ENCODE measurements around the gene RAB36.

RAB36 gene, protein sequence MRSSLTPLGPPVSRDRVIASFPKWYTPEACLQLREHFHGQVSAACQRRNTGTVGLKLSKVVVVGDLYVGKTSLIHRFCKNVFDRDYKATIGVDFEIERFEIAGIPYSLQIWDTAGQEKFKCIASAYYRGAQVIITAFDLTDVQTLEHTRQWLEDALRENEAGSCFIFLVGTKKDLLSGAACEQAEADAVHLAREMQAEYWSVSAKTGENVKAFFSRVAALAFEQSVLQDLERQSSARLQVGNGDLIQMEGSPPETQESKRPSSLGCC
- 1.2 to 1.4 reads per million in 2 donors for total RNA-seq

DNA sequence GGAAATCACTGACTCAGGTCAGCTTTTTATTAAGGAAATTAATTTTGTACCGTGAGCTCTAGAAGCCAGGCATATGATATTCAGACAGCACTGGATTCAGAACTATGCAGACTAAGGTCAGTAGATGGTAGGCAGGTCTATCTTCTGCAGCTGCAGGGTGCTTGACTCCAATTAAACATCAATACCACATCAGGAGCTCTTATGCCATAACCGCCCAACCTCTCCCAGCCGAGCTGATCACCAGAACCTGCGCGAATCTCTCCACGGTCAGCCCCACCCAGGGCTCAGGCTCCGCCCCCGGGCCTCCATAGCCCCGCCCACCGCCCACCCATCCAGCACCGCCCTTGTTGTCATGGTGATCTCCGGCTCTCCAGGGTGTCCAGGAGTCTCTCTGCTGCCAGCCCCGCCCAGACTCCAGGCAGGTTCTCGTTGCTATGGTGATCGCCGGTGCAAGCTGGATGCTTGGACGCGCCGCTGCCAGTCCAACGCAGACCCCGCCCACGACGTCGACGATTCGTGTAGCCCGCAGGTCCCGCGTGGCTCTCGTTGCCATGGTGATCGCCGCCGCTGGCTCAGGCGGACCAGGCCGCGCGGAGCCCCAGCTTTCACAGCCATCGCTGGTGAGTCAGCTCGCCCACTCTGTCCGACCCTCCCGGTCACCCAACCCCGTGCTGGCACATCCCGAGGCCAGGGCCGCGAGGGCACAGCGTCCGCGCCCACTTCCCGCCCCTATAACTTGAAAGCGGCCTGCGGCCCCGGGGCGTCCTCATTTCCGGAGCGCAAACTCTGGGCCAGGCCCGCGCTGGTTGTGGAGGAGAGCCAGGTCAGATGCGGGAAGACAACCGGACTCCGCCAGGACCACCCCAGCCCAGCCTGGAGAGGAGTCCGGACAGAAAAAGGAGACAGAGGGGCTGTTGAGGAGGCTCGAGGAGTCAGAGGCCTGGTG, at the start of gene RAB36:
RAB36 (plus strand) TSS at position 546 of the 946 bp plus-strand sequence. CDS start 1,140 bp downstream, outside the sequence.
- peak; percentile 72 to 94 (median 83) for DNase-seq

DNA sequence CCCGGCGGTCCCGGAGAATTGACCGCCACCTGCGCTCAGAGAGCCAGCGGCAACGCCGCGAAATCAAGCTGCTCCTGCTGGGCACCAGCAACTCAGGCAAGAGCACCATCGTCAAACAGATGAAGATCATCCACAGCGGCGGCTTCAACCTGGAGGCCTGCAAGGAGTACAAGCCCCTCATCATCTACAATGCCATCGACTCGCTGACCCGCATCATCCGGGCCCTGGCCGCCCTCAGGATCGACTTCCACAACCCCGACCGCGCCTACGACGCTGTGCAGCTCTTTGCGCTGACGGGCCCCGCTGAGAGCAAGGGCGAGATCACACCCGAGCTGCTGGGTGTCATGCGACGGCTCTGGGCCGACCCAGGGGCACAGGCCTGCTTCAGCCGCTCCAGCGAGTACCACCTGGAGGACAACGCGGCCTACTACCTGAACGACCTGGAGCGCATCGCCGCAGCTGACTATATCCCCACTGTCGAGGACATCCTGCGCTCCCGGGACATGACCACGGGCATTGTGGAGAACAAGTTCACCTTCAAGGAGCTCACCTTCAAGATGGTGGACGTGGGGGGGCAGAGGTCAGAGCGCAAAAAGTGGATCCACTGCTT, 49.4 kb upstream of the RAB36 start:
- DNase-seq = no peak

DNA sequence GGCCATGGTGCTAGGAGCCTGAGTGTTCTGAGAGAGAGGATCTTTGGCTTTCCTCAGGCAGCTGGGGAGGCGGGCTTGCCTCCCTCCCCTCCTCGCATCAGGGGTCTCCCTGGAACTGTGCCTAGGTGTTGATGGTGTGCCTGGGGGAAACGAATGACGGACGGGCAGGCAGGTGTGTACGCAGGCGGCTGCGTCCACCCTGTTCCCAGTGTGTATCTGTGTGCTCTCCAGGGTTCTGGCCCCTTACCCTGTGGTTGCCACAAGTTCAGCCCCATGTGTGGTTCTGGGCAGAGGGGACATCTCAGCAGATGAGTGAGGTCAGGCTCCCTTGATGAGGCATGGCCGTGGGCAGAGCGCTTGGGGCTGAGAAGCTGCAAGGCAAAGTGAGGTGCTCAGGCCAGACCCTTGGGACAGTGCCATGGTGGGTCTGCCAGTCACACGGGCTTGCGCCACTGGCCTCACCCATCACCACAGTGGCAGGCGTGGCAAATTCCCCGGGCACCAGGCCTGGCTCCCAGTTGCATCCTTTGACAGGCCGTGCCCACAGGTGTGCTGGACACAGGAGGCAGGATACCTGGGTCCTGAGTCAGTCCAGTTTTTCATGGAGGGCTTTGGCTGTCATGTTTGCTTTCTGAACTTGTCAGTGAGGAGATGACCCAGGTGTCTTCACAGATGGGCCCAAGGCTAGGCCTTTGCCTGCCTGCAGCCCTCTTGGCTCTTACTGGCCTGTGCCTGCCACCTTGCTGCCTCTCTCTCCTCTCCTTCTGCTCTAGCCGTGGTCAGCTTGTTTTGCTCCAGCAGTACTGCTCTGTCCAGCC, 47.7 kb upstream of the RAB36 start:
- DNase-seq = no peak

DNA sequence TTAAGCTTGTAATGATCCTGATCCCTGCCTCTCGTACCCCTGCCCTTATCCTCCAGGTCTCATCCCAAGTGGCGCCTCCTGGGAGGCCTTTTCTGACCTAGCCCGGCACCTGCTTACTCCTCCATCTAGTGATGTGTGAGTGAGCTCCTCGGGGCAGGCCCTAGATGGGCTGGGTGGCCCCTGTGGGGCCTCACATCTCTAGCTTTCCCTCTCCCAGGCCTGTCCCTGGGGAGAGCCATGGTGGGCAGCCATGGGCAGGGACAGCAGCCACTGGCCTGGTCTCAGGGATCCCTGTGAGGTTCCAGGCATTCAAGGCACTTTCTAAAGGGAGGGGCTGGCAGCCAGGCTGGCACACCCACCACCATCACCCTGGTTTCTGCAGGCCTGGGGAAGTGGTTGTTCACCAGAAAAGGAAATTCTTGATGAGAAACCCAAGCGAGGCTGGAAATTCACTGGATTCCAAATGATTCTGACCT, 47.0 kb upstream of the RAB36 start:
- DNase-seq = no peak

DNA sequence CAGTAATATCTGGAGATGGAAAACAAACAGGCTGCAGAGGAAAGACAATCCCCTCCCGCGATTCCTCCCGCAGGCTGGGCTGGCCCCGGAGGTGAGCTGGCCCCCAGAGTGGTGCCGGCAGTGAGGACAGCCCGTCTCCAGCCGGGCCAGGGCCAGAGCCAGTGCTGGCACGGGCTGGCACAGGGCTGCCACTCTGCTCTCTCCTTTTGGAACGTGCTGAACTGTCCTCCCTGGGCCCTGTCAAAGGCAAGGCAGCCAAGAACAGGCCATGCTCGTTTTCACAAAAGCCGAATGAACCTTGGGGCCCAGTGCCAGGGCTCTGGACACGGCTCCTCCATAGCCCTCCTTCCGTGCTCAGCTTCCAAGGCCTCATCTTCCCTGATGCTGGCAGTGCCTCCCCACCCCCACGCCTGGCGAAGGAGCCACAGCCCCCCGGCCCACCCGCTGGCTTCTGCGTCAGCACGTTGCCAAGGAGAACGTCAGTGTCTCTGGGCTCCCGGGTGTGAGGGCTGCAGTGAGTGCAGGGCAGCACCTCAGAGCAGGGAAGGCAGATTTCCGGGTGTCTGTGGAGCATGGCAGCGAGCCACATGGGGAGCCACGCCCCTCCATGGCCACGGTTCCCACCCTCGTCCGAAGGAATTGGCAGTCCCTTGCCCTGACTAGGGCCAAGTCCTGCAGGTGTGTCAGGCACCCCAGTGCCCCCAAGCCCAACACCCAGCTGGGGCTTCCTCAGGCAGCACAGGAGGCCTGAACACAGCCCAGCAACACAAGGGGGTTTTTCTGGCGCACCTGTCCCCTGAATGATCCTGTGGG, 46.4 kb upstream of the RAB36 start:
- no peak for DNase-seq

DNA sequence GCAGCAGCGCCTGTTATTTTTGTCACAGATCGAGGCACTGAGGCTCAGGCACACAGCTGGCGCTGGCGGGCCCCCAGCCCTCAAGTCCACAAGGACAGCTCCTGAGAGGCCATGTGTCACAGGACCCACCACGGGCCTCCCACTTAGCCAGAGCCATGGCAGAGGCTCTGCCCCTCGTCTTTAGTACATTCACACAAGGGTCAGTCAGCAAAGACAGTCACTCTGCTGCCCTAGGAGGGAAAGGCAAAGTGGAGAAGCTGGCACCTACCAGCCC, 45.8 kb upstream of the RAB36 start:
- DNase-seq = no peak

DNA sequence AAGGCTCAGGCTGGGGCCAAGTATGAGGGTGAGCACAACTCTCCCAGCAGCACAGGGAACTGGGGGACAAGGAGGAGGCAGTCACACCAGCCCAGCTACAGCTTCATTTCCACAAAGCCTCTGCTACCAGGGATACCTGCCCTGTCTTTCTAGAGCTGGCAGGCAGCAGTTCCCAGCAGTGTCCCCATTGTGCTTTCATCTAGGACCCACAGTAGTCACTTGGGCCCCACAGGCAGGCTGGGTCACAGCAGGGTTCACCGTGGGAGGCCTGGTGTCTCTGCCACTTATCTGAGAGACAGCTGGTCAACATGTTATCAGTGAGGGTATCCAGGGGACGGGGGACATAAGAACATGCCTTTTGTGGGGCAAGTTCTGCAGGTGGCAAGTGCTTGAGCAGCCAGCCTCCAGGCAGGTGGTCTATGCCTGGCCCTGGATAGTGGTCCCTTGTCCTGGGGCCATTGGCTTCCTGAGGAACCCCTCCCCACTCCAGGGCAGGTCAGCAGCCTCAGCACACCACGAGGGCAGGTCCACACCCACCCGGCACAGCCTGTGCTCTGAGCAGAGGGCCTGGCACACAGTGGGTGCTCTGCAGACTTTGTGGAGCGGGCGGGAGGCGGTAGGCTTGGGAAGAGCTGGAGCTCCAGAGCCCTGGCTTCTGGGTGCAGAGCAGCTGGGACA, 45.0 kb upstream of the RAB36 start:
- no peak for DNase-seq

DNA sequence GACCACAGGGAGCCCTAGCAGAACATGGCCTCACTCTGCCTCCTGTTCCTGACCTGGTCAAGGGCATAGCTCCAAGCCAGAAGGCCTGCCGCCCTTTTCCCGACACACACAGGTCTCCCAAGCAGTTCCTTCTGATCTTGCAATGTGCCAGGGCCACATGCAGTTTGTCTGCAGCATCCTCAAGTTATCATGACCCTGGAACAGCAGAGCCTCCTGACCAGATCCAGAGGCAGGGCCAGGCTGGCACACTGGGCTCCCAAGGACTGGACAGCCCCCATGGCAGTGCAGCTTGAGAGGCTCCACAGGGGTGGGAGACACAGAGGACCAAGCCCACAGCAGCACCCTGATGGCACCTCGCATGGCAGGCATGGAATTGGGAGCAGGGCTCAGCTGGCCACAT, 43.8 kb upstream of the RAB36 start:
- DNase-seq = no peak

DNA sequence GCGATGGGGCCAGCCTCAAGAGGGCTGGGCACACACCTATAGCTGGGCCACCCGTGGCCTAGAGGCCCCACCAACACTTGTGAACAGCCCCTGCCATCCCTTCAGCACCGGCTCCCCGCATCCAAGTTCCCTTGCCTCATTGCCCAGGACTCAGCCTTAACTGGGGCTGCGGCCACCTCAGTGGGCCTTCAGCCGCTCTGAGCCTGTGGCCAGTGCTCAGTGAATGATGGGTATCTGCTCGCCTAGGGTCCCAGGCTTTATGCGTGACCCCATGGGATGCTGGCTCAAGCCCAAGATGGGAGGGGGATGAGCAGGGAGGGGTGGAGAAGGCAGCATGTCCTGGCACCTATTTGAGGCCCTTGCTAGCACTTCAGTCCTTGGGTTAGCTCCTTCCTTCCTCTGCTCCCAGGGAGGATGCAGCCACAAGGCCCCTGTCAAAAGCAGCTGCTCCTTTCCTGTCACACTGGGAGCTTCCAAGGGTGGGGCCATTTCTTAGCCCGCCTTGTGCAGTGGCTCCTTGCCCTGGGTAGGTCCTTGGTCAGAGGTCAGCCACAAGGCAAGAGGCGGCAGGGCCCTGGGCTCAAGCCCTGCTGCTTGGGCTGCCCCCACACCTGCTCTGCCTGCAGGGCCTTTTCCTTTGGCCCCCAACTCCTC, 43.1 kb upstream of the RAB36 start:
- no peak for DNase-seq

DNA sequence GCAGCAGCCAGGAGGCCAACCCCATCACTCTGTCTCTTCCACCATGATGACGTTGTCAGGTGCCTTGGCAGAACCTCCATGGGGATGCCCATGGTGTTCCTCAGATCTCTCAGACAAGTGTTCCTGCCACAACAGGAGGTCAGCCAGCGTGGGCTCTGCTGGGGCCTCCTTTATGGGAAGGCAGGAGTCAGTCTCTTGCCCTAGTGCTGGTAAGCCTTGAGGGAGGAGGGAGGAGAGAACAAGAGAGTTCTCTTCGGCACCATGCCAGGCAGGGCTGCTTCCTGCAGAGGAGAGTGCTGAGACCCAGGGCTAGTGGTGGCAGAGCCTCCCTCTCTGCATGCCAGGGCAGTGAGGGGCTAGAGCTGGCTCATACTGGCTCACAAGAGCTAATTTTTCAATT, 42.5 kb upstream of the RAB36 start:
- no peak for DNase-seq

DNA sequence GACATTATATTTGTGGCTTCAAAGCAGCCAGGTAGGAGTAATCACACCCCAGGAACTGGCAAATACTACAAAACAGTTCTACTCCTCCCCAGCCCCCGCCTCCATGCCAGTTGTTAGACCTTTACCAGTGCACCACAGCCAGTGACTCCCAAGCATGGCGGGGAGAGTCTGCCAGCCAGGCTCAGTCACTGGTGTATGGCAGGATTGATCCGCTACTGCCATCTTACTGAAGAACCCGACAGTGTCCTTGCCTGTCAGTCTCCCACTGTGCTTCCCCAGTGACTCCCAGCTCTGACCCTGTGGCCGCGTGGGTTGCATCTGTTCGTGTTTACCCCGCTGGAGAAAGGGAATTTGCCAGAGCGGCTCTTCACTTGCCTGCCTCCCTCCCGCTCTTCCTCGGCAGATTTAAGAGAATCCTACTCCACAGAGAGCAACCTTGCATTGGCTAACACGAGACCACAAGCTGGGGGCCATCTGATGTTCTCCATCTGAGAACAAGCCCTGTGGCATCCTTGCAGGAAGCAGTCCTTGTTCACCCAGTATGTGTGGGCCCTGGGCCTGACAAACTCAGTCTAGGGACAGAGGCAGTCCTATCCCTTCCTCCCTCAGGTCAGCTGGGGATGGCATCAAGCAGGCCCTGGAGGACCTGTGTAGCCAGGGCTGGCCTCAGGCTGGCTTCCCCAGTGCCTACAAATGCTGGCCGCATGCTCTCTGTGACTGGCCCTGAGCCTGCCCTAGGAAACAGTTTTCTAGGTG, 41.9 kb upstream of the RAB36 start:
- no peak for DNase-seq

DNA sequence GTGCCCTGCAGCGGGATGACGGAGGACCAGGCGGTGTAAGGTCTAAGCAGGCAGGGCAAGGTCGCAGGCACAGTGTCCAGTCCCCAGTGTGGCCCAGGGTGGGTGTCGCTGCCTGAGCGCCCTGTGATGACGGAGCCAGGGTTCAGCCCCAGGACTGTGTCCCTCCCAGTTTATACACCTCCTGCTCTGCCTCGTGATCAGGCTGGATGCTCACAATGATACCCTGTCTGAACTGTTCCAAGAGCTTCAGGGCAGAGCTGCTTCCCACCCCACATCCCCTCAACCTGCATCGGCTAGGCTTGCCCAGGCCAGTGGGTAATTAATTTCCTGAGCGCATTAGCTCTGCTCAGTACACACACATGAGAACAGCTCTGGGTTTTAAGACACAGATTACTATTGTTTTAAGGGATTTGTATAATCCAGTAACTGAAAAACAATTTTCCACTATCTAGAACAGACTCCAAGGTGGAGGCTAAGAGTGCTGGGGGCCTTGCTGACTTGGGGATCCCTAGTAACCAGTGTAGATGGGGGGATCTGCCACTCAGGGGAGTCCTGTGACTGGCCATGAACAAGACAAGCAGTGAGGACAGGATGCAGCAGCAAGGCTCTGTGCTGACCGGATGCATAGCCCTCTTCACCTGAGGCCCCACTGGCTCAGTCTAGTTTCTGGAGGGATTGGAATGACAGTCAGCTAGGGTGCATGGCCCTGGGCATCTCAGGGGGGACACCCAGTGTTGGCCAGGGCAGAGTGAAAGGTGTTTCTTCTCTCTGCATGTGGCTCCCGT, 40.9 kb upstream of the RAB36 start:
- no peak for DNase-seq

DNA sequence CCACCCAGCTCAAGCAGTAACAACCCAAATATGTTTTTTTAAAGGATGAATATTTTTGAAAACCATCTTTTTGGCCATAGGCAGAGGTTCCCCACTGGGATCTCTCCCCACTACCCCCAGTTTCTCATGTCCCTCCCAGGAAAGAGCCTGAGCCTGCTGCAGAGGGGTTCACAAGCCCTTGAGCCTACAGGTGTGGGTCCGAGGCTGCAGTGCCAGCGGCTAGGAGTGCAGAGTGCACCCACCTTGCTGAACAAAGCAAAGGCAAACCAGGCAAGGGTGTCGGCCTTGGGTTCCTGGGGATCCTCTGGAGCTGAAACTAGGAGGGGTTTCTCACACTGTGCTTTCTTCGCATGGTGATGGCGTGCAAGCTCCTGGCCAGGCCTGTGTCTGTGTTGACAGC, 40.0 kb upstream of the RAB36 start:
- no peak for DNase-seq

DNA sequence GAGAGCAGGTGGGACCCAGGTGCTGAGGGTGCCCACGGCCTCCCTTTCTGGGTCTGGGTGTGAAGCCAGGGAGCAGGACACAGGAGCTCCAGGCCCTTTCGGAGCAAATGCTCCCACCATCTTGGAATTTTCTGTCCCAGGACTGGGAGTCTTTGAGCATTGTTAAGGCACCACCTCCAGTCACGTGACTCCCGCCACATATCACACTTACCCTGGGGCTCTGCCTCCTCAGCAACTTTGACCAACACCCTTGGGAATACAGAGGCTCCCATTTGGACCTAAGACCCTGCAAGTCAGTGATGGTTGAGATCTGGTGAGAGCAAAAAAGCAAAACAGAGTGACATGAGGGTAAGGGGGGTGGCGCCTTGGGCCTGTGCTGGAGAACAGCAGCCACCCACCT, 39.4 kb upstream of the RAB36 start:
- no peak for DNase-seq

DNA sequence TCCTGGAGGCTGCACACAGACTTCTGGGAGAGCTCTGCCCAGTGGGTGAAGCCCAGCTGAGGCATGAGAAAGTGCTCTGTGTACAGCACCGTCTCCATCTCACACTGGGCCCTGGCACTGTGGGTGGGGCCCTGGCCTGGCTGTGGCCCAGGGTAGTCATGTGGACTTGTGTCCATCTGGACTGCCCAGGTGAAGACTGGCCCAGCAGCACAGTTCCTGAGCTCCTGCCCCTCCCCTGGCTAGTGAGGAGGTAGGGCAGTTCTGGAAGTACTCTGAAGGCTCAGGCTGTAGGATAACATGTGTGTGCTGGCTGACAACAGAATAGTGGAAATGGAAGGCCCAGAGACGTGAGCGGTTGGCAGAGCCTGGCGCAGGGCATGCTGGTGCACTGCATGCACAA, 38.9 kb upstream of the RAB36 start:
- DNase-seq = no peak

DNA sequence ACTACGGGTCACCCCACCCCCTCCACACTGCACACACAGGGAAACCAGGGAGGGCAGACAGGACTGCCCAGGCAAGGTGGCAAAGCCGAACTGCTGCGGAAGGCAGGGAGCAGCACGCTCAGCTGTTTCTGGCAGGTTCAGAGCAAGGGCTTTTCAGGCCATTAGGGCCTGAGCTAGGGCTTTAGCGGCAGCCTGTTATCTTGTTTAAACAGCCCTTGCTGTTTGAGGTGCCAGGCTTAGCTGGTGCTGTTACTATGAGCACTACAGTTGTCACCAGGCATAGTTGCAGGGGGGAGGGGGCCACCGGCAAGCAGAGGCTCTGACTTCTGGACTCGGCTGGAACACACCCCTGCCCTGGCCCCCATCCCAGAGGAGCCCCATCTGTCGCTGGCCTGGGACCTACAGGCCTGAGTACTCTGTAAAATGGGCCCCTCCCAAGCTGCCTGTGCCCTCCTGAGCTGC, 38.3 kb upstream of the RAB36 start:
- no peak for DNase-seq

DNA sequence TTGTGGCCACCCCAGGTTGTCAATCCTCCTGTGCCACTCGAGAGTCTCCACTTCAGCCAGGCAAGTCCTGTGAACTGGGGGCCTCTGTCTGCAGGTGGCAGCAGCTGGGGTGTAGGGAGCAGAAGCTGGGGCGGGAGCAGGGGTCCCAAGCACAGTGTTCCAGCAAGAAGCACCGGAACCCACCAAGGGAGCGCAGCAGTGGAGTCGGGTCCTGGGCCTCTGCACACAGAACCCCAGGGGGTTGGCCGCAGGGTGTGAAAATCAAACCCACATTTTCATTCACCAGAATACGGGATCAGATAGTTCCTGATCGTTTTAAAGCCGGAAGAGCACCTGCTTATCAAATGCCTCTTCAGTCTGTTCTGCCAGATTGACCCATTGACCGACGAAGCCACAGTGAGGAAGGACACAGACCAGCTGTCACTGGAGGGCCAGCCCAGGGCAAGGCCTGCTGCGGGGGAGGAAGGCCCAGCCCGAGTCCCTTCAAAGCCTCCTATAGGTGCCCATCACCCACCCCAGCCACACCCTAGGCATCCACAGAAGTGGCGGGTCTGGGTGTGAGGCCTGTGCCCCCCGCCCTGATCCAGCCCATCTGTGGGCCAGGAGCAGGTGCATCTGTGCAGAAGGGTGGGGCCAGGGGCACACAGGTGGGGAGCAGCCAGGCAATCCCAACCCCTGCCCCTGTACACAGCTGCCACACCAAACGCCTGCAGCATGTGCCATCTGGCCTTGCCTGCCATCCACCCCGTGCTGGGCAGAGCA, 37.6 kb upstream of the RAB36 start:
- DNase-seq = no peak

Data from T-helper 2 cell (primary cell).